Cardiac ventricle fibroblast (primary cell): ENCODE measurements around the gene EMP3. TPM values are rescaled to one million over a fixed set of nuclear protein-coding genes. Genes with fewer than 3 reads are reported as not detected.

ENCODE experiments used
- total RNA-seq: library from RNA; depleted of rRNA; stranded (reverse); fragments of >200 nt; gene quantifications from 2 replicates; pipeline ENCODE4 v1.2.3, GENCODE V29; 2015

The EMP3 gene
- 72.7 and 88.5 TPM in 2 replicates for total RNA-seq

DNA sequence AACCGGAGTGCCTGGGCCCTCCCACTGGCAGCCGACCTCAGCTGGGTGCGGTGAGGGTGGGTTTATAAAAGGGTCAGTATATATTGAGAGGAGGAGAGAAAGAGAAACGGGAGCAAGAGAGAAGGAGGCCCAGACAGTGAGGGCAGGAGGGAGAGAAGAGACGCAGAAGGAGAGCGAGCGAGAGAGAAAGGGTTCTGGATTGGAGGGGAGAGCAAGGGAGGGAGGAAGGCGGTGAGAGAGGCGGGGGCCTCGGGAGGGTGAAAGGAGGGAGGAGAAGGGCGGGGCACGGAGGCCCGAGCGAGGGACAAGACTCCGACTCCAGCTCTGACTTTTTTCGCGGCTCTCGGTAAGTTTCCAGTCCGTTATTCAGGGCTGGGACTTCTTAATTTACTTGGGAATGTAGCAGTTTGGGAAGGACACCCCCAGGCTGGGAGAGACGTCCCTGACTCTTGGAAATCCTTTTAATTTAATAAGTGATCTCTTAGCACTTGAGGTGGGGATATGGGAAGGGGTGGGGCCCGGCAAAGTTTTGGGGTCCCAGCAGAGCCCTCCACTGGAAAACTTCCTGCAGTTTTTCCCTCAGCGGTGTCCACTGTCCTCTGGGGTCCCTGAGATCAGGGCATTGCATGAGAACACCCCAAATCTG is at the start of gene EMP3:
Gene EMP3 (plus strand): TSS at position 288 of the 646 bp plus-strand sequence. CDS start 1,293 bp downstream, outside the sequence.

DNA sequence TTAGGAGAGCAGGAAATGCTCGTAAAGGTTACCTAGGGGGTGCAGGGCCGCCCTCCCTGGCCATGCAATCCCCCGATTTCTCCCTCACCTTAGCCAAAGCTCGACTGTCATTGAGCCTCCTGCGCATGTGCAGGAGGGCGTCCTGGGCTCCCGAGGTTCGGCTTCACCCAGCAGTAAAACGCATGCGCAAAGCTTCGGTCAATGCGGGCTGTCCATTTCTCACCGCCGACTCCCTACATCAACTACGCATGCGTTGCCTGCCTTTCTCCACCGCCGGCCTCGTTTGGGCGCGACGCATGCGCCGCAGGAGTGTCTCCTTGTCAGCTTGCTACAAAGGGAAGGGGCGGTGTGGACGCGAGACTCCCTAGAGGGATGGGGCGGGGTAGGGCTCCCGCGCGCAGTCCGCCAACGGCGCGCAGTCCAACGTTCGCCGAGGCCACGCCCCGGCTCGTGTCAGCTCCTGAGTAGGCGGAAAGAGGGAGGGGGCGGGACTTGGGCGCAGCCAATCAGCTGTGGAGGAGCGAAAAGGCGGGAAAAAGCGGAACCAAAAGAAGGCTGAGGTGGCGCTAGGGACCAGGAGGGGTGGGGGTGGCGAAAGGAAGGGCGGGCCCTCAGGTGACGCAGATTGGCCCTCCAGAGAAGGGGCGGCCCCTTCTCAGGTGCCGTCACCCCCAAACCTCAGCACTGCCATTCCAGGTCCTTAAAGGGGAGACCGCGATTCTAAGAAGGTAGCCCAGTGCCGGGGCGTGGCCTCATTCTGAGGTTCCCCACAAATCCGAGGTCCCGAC is 38.7 kb downstream of the EMP3 start, which contains the start of the genes SYNGR4 and TMEM143:
Gene SYNGR4 (plus strand): TSS at position 558 of the 788 bp plus-strand sequence. CDS start 1,476 bp downstream, outside the sequence.
Gene TMEM143 (minus strand): TSS at position 131 of the 788 bp plus-strand sequence. CDS start 20 bp downstream, at position 111.

Other genes starting within 250 kb of the EMP3 start
- 0.83 and 2.6 TPM in 2 replicates for gene PLA2G4C, start 214.7 kb upstream of the EMP3 start, total RNA-seq
- gene LIG1, start 155.2 kb upstream of the EMP3 start, total RNA-seq = 5.3 and 11.1 TPM in 2 replicates
- 1.6 and 4.2 TPM in 2 replicates for gene ZSWIM9, start 154.9 kb upstream of the EMP3 start, total RNA-seq
- 12.3 and 17.7 TPM in 2 replicates for gene CARD8, start 69.6 kb upstream of the EMP3 start, total RNA-seq
- 0.94 and 1.9 TPM in 2 replicates for gene ZNF114, start 55.5 kb upstream of the EMP3 start, total RNA-seq
- 4.3 and 4.5 TPM in 2 replicates for gene TMEM143, start 38.4 kb downstream of the EMP3 start, total RNA-seq
- gene SYNGR4, start 38.8 kb downstream of the EMP3 start, total RNA-seq = not detected in 2 replicates
- 192 and 204 TPM in 2 replicates for gene KDELR1, start 66.0 kb downstream of the EMP3 start, total RNA-seq
- gene GRIN2D, start 68.1 kb downstream of the EMP3 start, total RNA-seq = 2.1 and 2.4 TPM in 2 replicates
- gene GRWD1, start 120.4 kb downstream of the EMP3 start, total RNA-seq = 26.4 and 35.5 TPM in 2 replicates
- gene KCNJ14, start 130.0 kb downstream of the EMP3 start, total RNA-seq = 1.1 and 1.3 TPM in 2 replicates
- gene CYTH2, start 143.8 kb downstream of the EMP3 start, total RNA-seq = 20.3 and 57.3 TPM in 2 replicates
- gene LMTK3, start 186.3 kb downstream of the EMP3 start, total RNA-seq = not detected in 2 replicates
- gene SULT2B1, start 226.6 kb downstream of the EMP3 start, total RNA-seq = not detected in 2 replicates